Osteocyte (in vitro differentiated cells): ENCODE data around the gene NUCB1. TPM values are rescaled to one million over a fixed set of nuclear protein-coding genes. Genes with fewer than 3 reads are reported as not detected.
"Not testable (repeated sequence)": the region's sequence is repeated elsewhere in the genome, so short reads cannot be mapped to it uniquely, and the experiment has no call there.

Source experiments
- DNase-seq: peaks from one replicate; pipeline ENCODE4 v3.0.0; 2021; ENCODE audit warnings: mixed read lengths; ENCODE audit not compliant: unreplicated experiment; ENCODE audit errors: extremely low spot score
- H3K27ac Mint-ChIP-seq: one replicate; pipeline ENCODE4 v1.8.0; 2021; ENCODE audit warnings: mild to moderate bottlenecking, mixed read lengths; ENCODE audit not compliant: unreplicated experiment
- H3K27me3 Mint-ChIP-seq: one replicate; pipeline ENCODE4 v1.8.0; 2021; ENCODE audit warnings: mixed read lengths; ENCODE audit not compliant: unreplicated experiment
- H3K36me3 Mint-ChIP-seq: one replicate; pipeline ENCODE4 v1.8.0; 2021; ENCODE audit warnings: mixed read lengths; ENCODE audit not compliant: unreplicated experiment
- H3K4me1 Mint-ChIP-seq: one replicate; pipeline ENCODE4 v1.8.0; 2021; ENCODE audit warnings: mixed read lengths; ENCODE audit not compliant: unreplicated experiment
- H3K4me3 Mint-ChIP-seq: one replicate; pipeline ENCODE4 v1.8.0; 2021; ENCODE audit warnings: mild to moderate bottlenecking, moderate library complexity, mixed read lengths; ENCODE audit not compliant: unreplicated experiment
- H3K9me3 Mint-ChIP-seq: one replicate; pipeline ENCODE4 v1.8.0; 2021; ENCODE audit warnings: mixed read lengths; ENCODE audit not compliant: unreplicated experiment
- CTCF ChIP-seq: fragments of 200-600 bp; sonication (generic); IDR thresholded peaks from 2 replicates; pipeline ENCODE4 v1.5.0; 2021; ENCODE audit warnings: antibody characterized with exemption, mild to moderate bottlenecking, moderate library complexity
- total RNA-seq: library from RNA; stranded (reverse); gene quantifications from 2 replicates; pipeline ENCODE4 v1.2.1, GENCODE V29; 2021

The NUCB1 gene
- total RNA-seq, 1 donor from 2014 or later: 260 TPM

GRCh38 chr19:48883726-48884125 is 16.4 kb upstream of the NUCB1 start:
- H3K4me1 Mint-ChIP-seq: no peaks in the 10 kb centered on the region
- H3K27me3 Mint-ChIP-seq: no peaks in the 10 kb centered on the region
- DNase-seq: no peak
- peaks cover under 1% of the 10 kb centered on the region for H3K36me3 Mint-ChIP-seq
- TF ChIP-seq CTCF: no peak
- no peaks in the 10 kb centered on the region for H3K9me3 Mint-ChIP-seq
- H3K4me3 Mint-ChIP-seq: no peak overlapping the region
- H3K27ac Mint-ChIP-seq: no peak overlapping the region

GRCh38 chr19:48887861-48888612 is 12.1 kb upstream of the NUCB1 start:
- Mint-ChIP-seq H3K9me3 (no peaks in the 10 kb centered on the region), H3K36me3 (no peaks in the 10 kb centered on the region), H3K4me3 (no peak overlapping the region), H3K27me3 (no peaks in the 10 kb centered on the region), H3K27ac (no peak overlapping the region), H3K4me1 (no peaks in the 10 kb centered on the region)
- TF ChIP-seq CTCF: no peak
- no peak for DNase-seq

- not testable (repeated sequence) for H3K9me3 Mint-ChIP-seq, DNase-seq, H3K27ac Mint-ChIP-seq, H3K4me1 Mint-ChIP-seq, H3K27me3 Mint-ChIP-seq, H3K4me3 Mint-ChIP-seq, H3K36me3 Mint-ChIP-seq
These were observed 10.6 kb upstream of the NUCB1 start for GRCh38 chr19:48889496-48889895.

- Mint-ChIP-seq H3K4me1 (no peaks in the 10 kb centered on the region), H3K27ac (no peak overlapping the region), H3K27me3 (no peaks in the 10 kb centered on the region), H3K4me3 (no peak overlapping the region), H3K36me3 (no peaks in the 10 kb centered on the region), H3K9me3 (no peaks in the 10 kb centered on the region)
- TF ChIP-seq CTCF: no peak
- no peak for DNase-seq
These were observed 9.6 kb upstream of the NUCB1 start for GRCh38 chr19:48890551-48890950.

- H3K27ac Mint-ChIP-seq: no peak overlapping the region
- TF ChIP-seq CTCF: no peak
- no peak overlapping the region for H3K4me3 Mint-ChIP-seq
- H3K27me3 Mint-ChIP-seq: no peaks in the 10 kb centered on the region
- peaks cover 10% of the 10 kb centered on the region for H3K4me1 Mint-ChIP-seq
- H3K9me3 Mint-ChIP-seq: no peaks in the 10 kb centered on the region
- no peak for DNase-seq
- peaks cover 1% of the 10 kb centered on the region for H3K36me3 Mint-ChIP-seq
These were observed 4.9 kb upstream of the NUCB1 start for GRCh38 chr19:48895226-48895625.
